HepG2 (cell line): ENCODE data around the gene PPARA. TPM values are rescaled to one million over a fixed set of nuclear protein-coding genes. Genes with fewer than 3 reads are reported as not detected.
A peak's percentile ranks its signal among the peaks of the same experiment; 100 is the strongest.

Experiments used
- BORCS8-MEF2B ChIP-seq: sonication (generic); formaldehyde crosslinking; IDR thresholded peaks from 2 replicates; pipeline ENCODE4 v1.8.0; 2022; ENCODE audit warnings: mild to moderate bottlenecking, missing genetic modification reagents
- CBFB ChIP-seq: sonication (generic); formaldehyde crosslinking; IDR thresholded peaks from 2 replicates; pipeline ENCODE4 v1.4.0; 2020; ENCODE audit warnings: missing genetic modification reagents
- CREB1 ChIP-seq, 2 experiments: fragments of 450-650 bp in 1 of 2; IDR thresholded peaks; 2 replicates each; pipeline ENCODE4 v1.6.1; 2016 to 2017; ENCODE audit warnings: control low read depth in 1 of 2, mild to moderate bottlenecking in 1 of 2, missing compliant biosample characterization in 1 of 2, missing genetic modification characterization in 1 of 2
- ETV6 ChIP-seq: sonication (generic); formaldehyde crosslinking; conservative IDR thresholded peaks from 2 replicates; pipeline ENCODE4 v1.4.0; 2020; ENCODE audit warnings: missing genetic modification reagents
- FIP1L1 ChIP-seq: fragments of 200-400 bp; formaldehyde crosslinking; IDR thresholded peaks from 2 replicates; pipeline ENCODE4 v1.6.1; 2018; ENCODE audit warnings: low read depth, mild to moderate bottlenecking, low read length, moderate library complexity, borderline replicate concordance; ENCODE audit not compliant: insufficient read depth
- FLYWCH1 ChIP-seq: sonication (generic); formaldehyde crosslinking; IDR thresholded peaks from 2 replicates; pipeline ENCODE4 v1.8.1; 2023; ENCODE audit warnings: mild to moderate bottlenecking, missing genetic modification reagents
- IKZF4 ChIP-seq: sonication (generic); formaldehyde crosslinking; IDR thresholded peaks from 2 replicates; pipeline ENCODE4 v1.5.1; 2020; ENCODE audit warnings: borderline replicate concordance, mild to moderate bottlenecking, low read depth, missing genetic modification reagents; ENCODE audit errors: not compliant biosample characterization
- KMT2B ChIP-seq: IDR thresholded peaks from 2 replicates; pipeline ENCODE4 v1.6.1; 2016; ENCODE audit warnings: missing genetic modification reagents, missing compliant biosample characterization
- MBD4 ChIP-seq: IDR thresholded peaks from 2 replicates; pipeline ENCODE4 v1.6.1; 2012; ENCODE audit warnings: low read length, inconsistent platforms, borderline replicate concordance
- MXD4 ChIP-seq: IDR thresholded peaks from 2 replicates; pipeline ENCODE4 v1.6.1; 2016; ENCODE audit warnings: mild to moderate bottlenecking, missing biosample characterization, missing genetic modification reagents
- MXI1 ChIP-seq: IDR thresholded peaks from 3 replicates; pipeline ENCODE4 v1.6.1; 2012; ENCODE audit warnings: low read depth, low read length, inconsistent platforms, borderline replicate concordance
- RXRA ChIP-seq: sonication (generic); formaldehyde crosslinking; IDR thresholded peaks from 2 replicates; pipeline ENCODE4 v1.5.1; 2020; ENCODE audit warnings: missing genetic modification reagents
- SKI ChIP-seq: fragments of 450-650 bp; IDR thresholded peaks from one replicate; pipeline ENCODE4 v1.6.1; 2018; ENCODE audit warnings: mild to moderate bottlenecking; ENCODE audit not compliant: partially characterized antibody
- SP4 ChIP-seq: sonication (generic); formaldehyde crosslinking; IDR thresholded peaks from 2 replicates; pipeline ENCODE4 v1.8.1; 2023; ENCODE audit warnings: mild to moderate bottlenecking, missing genetic modification reagents
- SRSF4 ChIP-seq: fragments of 200-400 bp; formaldehyde crosslinking; IDR thresholded peaks from one replicate; pipeline ENCODE4 v1.6.1; 2018; ENCODE audit warnings: mild to moderate bottlenecking, low read depth, low read length, moderate library complexity; ENCODE audit not compliant: poor library complexity, severe bottlenecking
- TEAD3 ChIP-seq: optimal IDR thresholded peaks from 2 replicates; pipeline ENCODE3; 2016; ENCODE audit warnings: borderline replicate concordance
- ZFYVE20 ChIP-seq: sonication (generic); formaldehyde crosslinking; IDR thresholded peaks from 2 replicates; pipeline ENCODE4 v1.8.0; 2023; ENCODE audit warnings: low read depth, mild to moderate bottlenecking, moderate library complexity, missing genetic modification reagents, borderline replicate concordance
- ZNF180 ChIP-seq: sonication (generic); formaldehyde crosslinking; IDR thresholded peaks from 2 replicates; pipeline ENCODE4 v1.4.0; 2020; ENCODE audit warnings: low read depth, missing genetic modification reagents, borderline replicate concordance
- ZNF3 ChIP-seq: IDR thresholded peaks from 2 replicates; pipeline ENCODE4 v1.7.0; 2017; ENCODE audit warnings: inconsistent platforms
- ZNF382 ChIP-seq: sonication (generic); formaldehyde crosslinking; IDR thresholded peaks from 2 replicates; pipeline ENCODE4 v1.5.0; 2020; ENCODE audit warnings: missing genetic modification reagents, mild to moderate bottlenecking, borderline replicate concordance
- polyA plus RNA-seq, 8 experiments: library from polyadenylated mRNA; depleted of rRNA in 3 of 8; stranded (reverse) in 7 of 8; unstranded in 1 of 8; fragments of >200 nt; fragmentation: Illumina TruSeq in 4 of 8; extraction: Trizol in 4 of 8; gene quantifications; 2 replicates each; pipeline versions ENCODE4 v1.2.1 to v1.2.3, GENCODE V29; 2011 to 2016; ENCODE audit warnings: low read depth in 4 of 8, missing spikeins in 1 of 8, mixed read lengths in 1 of 8; ENCODE audit not compliant: insufficient read depth in 1 of 8
- total RNA-seq, 5 experiments: library from RNA; depleted of rRNA; stranded (reverse); fragments of >200 nt; fragmentation: Illumina TruSeq; extraction: Trizol; gene quantifications; 2 replicates each; pipeline ENCODE4 v1.2.3, GENCODE V29; 2016; ENCODE audit warnings: low read depth in 1 of 5
- TF ChIP-seq, protein P1 (sequence below): sonication (generic); formaldehyde crosslinking; IDR thresholded peaks from 2 replicates; pipeline ENCODE4 v1.4.0; 2020; ENCODE audit warnings: missing genetic modification reagents, mild to moderate bottlenecking, borderline replicate concordance
- TF ChIP-seq, protein P2 (sequence below): sonication (generic); formaldehyde crosslinking; IDR thresholded peaks from 2 replicates; pipeline ENCODE4 v1.9.0; 2021; ENCODE audit warnings: missing genetic modification reagents, mild to moderate bottlenecking, borderline replicate concordance
- TF ChIP-seq, protein P3 (sequence below): sonication (generic); formaldehyde crosslinking; conservative IDR thresholded peaks from 2 replicates; pipeline ENCODE4 v1.4.0; 2020; ENCODE audit warnings: missing genetic modification reagents

The PPARA gene
- total and polyA plus RNA-seq, 2 of the 13 experiments (the other 11 are each of a cell fraction or from before 2014, with no cell fraction given): 18.2 to 24.7 TPM

DNA sequence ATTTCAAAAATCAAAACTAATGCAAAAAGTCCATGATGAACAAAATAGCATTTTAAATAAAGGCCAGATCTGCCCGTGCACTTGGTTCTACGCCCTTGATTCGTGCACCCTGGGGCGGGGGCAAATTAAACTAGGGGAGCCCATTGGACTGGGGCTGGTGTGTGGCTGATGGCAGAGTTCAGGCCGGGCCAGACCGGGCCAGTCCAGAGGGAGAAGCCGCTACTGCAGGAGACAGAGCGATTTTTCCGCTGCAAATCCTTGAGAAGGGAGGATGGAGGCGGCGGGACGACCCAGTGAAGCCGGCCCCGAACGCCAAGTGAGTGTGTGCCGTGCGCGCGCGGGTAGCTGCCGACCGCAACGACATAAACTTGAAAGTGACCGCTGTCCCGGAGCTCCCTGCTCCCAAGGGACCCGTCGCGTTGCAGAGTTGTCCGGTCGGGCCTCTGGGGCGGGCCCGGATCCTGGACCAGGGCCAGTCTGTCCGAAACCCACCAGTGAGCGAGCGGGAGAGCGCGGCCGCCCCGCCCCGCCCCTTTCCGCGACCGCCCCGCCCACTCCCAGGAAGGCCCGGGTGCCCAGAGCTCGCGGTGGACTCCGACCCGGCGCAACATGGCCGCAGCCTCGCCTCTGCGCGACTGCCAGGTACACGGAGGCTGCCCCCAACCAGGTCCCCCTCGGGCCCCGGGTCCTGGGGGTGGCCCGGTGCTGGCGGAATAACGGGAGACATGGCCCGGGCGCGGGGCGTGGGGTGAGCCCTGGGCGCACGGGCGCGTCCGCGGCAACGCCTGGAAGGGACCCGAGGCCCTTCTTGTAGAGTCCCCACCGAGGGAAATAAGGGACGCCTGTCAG, 117.3 kb downstream of the PPARA start, which contains the start of gene TTC38 (continued):
- TF ChIP-seq, protein P1, sequence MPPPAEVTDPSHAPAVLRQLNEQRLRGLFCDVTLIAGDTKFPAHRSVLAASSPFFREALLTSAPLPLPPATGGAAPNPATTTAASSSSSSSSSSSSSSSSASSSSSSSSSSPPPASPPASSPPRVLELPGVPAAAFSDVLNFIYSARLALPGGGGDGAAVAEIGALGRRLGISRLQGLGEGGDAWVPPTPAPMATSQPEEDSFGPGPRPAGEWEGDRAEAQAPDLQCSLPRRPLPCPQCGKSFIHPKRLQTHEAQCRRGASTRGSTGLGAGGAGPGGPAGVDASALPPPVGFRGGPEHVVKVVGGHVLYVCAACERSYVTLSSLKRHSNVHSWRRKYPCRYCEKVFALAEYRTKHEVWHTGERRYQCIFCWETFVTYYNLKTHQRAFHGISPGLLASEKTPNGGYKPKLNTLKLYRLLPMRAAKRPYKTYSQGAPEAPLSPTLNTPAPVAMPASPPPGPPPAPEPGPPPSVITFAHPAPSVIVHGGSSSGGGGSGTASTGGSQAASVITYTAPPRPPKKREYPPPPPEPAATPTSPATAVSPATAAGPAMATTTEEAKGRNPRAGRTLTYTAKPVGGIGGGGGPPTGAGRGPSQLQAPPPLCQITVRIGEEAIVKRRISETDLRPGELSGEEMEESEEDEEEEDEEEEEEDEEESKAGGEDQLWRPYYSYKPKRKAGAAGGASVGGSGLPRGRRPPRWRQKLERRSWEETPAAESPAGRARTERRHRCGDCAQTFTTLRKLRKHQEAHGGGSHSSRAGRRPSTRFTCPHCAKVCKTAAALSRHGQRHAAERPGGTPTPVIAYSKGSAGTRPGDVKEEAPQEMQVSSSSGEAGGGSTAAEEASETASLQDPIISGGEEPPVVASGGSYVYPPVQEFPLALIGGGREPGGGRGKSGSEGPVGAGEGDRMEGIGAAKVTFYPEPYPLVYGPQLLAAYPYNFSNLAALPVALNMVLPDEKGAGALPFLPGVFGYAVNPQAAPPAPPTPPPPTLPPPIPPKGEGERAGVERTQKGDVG (CRISPR knock-in tag): peak; percentile 70; the same call in 1 of the 2 replicates
- TF ChIP-seq RXRA (CRISPR knock-in tag) (peak; percentile 92), MXD4 (CRISPR knock-in tag) (0 out of 2 replicates have a peak, but pooled peaks have one; percentile 20), SKI (peak; percentile 95), SP4 (peak; percentile 83), IKZF4 (CRISPR knock-in tag) (no peak), MXI1 (peak; percentile 67; the same call in 1 of the 3 replicates), MBD4 (no peak), TEAD3 (CRISPR knock-in tag) (peak; percentile 22), ZNF382 (CRISPR knock-in tag) (no peak), ZNF3 (CRISPR knock-in tag) (no peak), SRSF4 (no peak), BORCS8-MEF2B (CRISPR knock-in tag) (0 out of 2 replicates have a peak, but pooled peaks have one; percentile 56), ETV6 (CRISPR knock-in tag) (no peak; the same call in 1 of the 2 replicates), CBFB (CRISPR knock-in tag) (peak; percentile 94), FIP1L1 (no peak), KMT2B (CRISPR knock-in tag) (peak; percentile 48; the same call in 1 of the 2 replicates), FLYWCH1 (CRISPR knock-in tag) (no peak), CREB1 (IDR thresholded peaks at IDR 0.05) (no peak), CREB1 (CRISPR knock-in tag; IDR thresholded peaks at IDR 0.05) (no peak), ZNF180 (CRISPR knock-in tag) (no peak), ZFYVE20 (CRISPR knock-in tag) (0 out of 2 replicates have a peak, but pooled peaks have one; percentile 30)
- TF ChIP-seq, protein P2, sequence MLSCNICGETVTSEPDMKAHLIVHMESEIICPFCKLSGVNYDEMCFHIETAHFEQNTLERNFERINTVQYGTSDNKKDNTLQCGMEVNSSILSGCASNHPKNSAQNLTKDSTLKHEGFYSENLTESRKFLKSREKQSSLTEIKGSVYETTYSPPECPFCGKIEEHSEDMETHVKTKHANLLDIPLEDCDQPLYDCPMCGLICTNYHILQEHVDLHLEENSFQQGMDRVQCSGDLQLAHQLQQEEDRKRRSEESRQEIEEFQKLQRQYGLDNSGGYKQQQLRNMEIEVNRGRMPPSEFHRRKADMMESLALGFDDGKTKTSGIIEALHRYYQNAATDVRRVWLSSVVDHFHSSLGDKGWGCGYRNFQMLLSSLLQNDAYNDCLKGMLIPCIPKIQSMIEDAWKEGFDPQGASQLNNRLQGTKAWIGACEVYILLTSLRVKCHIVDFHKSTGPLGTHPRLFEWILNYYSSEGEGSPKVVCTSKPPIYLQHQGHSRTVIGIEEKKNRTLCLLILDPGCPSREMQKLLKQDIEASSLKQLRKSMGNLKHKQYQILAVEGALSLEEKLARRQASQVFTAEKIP (CRISPR knock-in tag): no peak
- TF ChIP-seq, protein P3, sequence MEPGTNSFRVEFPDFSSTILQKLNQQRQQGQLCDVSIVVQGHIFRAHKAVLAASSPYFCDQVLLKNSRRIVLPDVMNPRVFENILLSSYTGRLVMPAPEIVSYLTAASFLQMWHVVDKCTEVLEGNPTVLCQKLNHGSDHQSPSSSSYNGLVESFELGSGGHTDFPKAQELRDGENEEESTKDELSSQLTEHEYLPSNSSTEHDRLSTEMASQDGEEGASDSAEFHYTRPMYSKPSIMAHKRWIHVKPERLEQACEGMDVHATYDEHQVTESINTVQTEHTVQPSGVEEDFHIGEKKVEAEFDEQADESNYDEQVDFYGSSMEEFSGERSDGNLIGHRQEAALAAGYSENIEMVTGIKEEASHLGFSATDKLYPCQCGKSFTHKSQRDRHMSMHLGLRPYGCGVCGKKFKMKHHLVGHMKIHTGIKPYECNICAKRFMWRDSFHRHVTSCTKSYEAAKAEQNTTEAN: no peak
